Lung (tissue), 12 donors: ENCODE results near the gene DNAJB11. TPM values are rescaled to one million over a fixed set of nuclear protein-coding genes. Genes with fewer than 3 reads are reported as not detected.

ENCODE experiments used
- ATAC-seq: fragments of 200-7000 bp; cut with Tn5 transposase; one replicate; pipeline ENCODE4 v1.9.1; 2020; ENCODE audit warnings: moderate number of reproducible peaks; ENCODE audit not compliant: insufficient read depth, low FRiP score
- DNase-seq, 3 donors: peaks; one replicate each; pipeline ENCODE4 v3.0.0-alpha.2; 2013 to 2017
- H3K27ac ChIP-seq, 2 donors: one replicate each; pipeline ENCODE4 v1.5.1; 2013; ENCODE audit warnings: mild to moderate bottlenecking in 2 of 2, moderate library complexity in 2 of 2, control low read depth in 1 of 2, inconsistent platforms in 1 of 2, low read depth in 1 of 2, low read length in 1 of 2
- H3K27me3 ChIP-seq, 3 donors: one replicate each; pipeline ENCODE4 v1.5.1; 2013; ENCODE audit warnings: low read length in 2 of 3; ENCODE audit not compliant: control insufficient read depth in 3 of 3, insufficient read depth in 3 of 3
- H3K36me3 ChIP-seq, 4 donors: one replicate each; pipeline ENCODE4 v1.5.1; 2013; ENCODE audit warnings: low read length in 4 of 4, mild to moderate bottlenecking in 1 of 4, moderate library complexity in 1 of 4; ENCODE audit not compliant: control insufficient read depth in 4 of 4, insufficient read depth in 4 of 4
- H3K4me1 ChIP-seq, 5 donors: one replicate each; pipeline ENCODE4 v1.5.1; 2013; ENCODE audit warnings: low read length in 5 of 5, mild to moderate bottlenecking in 2 of 5, moderate library complexity in 1 of 5; ENCODE audit not compliant: control insufficient read depth in 5 of 5, insufficient read depth in 5 of 5
- H3K4me3 ChIP-seq: one replicate; pipeline ENCODE4 v1.5.1; 2013; ENCODE audit warnings: mild to moderate bottlenecking, control low read depth, moderate library complexity
- H3K9ac ChIP-seq, 2 donors: one replicate each; pipeline ENCODE4 v1.5.1; 2013; ENCODE audit warnings: low read length in 2 of 2, control low read depth in 1 of 2; ENCODE audit not compliant: insufficient read depth in 1 of 2
- H3K9me3 ChIP-seq, 4 donors: one replicate each; pipeline ENCODE4 v1.5.1; 2013; ENCODE audit warnings: low read length in 3 of 4, mild to moderate bottlenecking in 1 of 4, moderate library complexity in 1 of 4; ENCODE audit not compliant: control insufficient read depth in 4 of 4, insufficient read depth in 3 of 4
- CTCF ChIP-seq: IDR thresholded peaks from 2 replicates; pipeline ENCODE4 v1.5.1; 2012; ENCODE audit warnings: mild to moderate bottlenecking; ENCODE audit errors: control extremely low read depth, extremely low read depth
- WGBS, 2 donors: extraction: QIAGEN DNeasy Blood & Tissue Kit; methylation state at CpG; one replicate each; pipeline ENCODE4 v1.1.7; 2013; 5-methylcytosine and 5-hydroxymethylcytosine counted together
- polyA plus RNA-seq, 2 donors: library from polyadenylated mRNA; stranded (reverse); fragments of 200-250 nt; gene quantifications; one replicate each; pipeline ENCODE4 v1.2.1, GENCODE V29; 2013
- total RNA-seq, 2 donors: library from RNA; depleted of rRNA in 1 of 2; stranded (reverse); fragments of >200 nt in 1 of 2; gene quantifications; one replicate each; pipeline ENCODE4 v1.2.1, GENCODE V29; 2014 to 2021
- donor health status: control.
- donor health status: control.
- donor health status: Bipolar disorder and iron deficiency.
- donor health status: healthy.
- donor health status: DM: yes; HTN: yes; CAD: no.

DNAJB11 gene
- total and polyA plus RNA-seq, 4 donors: 46.1 to 109 (median 53.0) TPM

GRCh38 chr3:186523434-186523833 is 47.1 kb upstream of the DNAJB11 start:
- Histone ChIP-seq H3K9me3 (no peaks in the 10 kb centered on the region), H3K27me3 (no peaks in the 10 kb centered on the region), H3K36me3 (no peaks in the 10 kb centered on the region), H3K4me1 (no peaks in the 10 kb centered on the region), H3K27ac (no peak overlapping the region), H3K9ac (no peak overlapping the region), H3K4me3 (no peak overlapping the region)
- DNase-seq (no peak), ATAC-seq (no peak)
- no peak for TF ChIP-seq CTCF
- 41 to 74% methylated on average over 2 of the region's 2 CpGs for WGBS, 2 donors

- 92 to 94% methylated on average over 6 of the region's 6 CpGs for WGBS, 2 donors
- Histone ChIP-seq H3K4me1 (no peaks in the 10 kb centered on the region), H3K27ac (no peak overlapping the region), H3K36me3 (no peaks in the 10 kb centered on the region), H3K4me3 (no peak overlapping the region), H3K9me3 (no peaks in the 10 kb centered on the region), H3K9ac (no peak overlapping the region), H3K27me3 (no peaks in the 10 kb centered on the region)
- DNase-seq (no peak), ATAC-seq (no peak)
- no peak for TF ChIP-seq CTCF
These were observed 45.9 kb upstream of the DNAJB11 start for GRCh38 chr3:186524616-186525015.

GRCh38 chr3:186525369-186526255 is 44.9 kb upstream of the DNAJB11 start:
- ATAC-seq: no peak

More at GRCh38 chr3:186525369-186526255, 44.9 kb upstream of the DNAJB11 start:
- no peak for TF ChIP-seq CTCF
- Histone ChIP-seq H3K36me3 (no peaks in the 10 kb centered on the region), H3K27ac (no peak overlapping the region), H3K4me3 (no peak overlapping the region), H3K9me3 (no peaks in the 10 kb centered on the region), H3K9ac (no peak overlapping the region), H3K4me1 (peaks cover 0 to 6% (median 0%) of the 10 kb centered on the region in 5 donors), H3K27me3 (no peaks in the 10 kb centered on the region)
- 77 to 79% methylated on average over 9 of the region's 9 CpGs for WGBS, 2 donors
- DNase-seq: peak in 1 of 3 donors; percentile 24
